ENCODE measurements around the gene NEURL3. TPM values are rescaled to one million over a fixed set of nuclear protein-coding genes. Genes with fewer than 3 reads are reported as not detected.
A peak's percentile ranks its signal among the peaks of the same experiment; 100 is the strongest.

The NEURL3 gene
- total RNA-seq, 5 donors from 2014 or later (not counting 1 experiment from before 2014, with no cell fraction given) = 0.23 TPM; not detected in 4

GRCh38 chr2:96512341-96512740, 7.2 kb upstream of the NEURL3 start:
- H3K27ac Mint-ChIP-seq = no peak overlapping the region
- no peak overlapping the region for H3K4me3 Mint-ChIP-seq
- H3K27me3 ChIP-seq (replicated peaks in 1 of 2; ENCODE audit: control insufficient read depth in 2 of 2, extremely low read depth in 1 of 2, insufficient read depth in 2 of 2, low read length in 1 of 2) = peaks cover 0 to 30% of the 10 kb centered on the region in 2 experiments
- POLR2A ChIA-PET = interaction anchor here in 1 of 2 donors (0.6 kb wide), 1 partner anchor 61 kb away, joined by 5 read pairs; no protein-coding TSS in a partner anchor
- H3K9me3 ChIP-seq = no peaks in the 10 kb centered on the region
- H3K4me1 Mint-ChIP-seq = peaks cover 9 to 16% (median 13%) of the 10 kb centered on the region in 3 donors
- no peak overlapping the region for H3K27ac ChIP-seq (ENCODE audit: low read length)
- 100% methylated on average over 2 of the region's 4 CpGs for WGBS (ENCODE audit: insufficient coverage)
- peaks cover 5 to 14% of the 10 kb centered on the region in 2 donors for H3K27me3 Mint-ChIP-seq
- no peak overlapping the region for H3K4me3 ChIP-seq (ENCODE audit: control insufficient read depth in 1 of 2, extremely low read depth in 1 of 2, low read length in 1 of 2)
- DNase-seq (peak in 1 of 35 experiments; percentile 11), ATAC-seq (replicated peaks in 1 of 4) (no peak)
- no peaks in the 10 kb centered on the region for H3K36me3 ChIP-seq (ENCODE audit: control insufficient read depth in 2 of 2, extremely low read depth in 1 of 2, insufficient read depth in 1 of 2, low read length in 1 of 2)
- peaks cover 5% of the 10 kb centered on the region for H3K36me3 Mint-ChIP-seq
- CTCF ChIA-PET = no interaction called here
- peaks cover 2 to 21% of the 10 kb centered on the region in 2 experiments for H3K4me1 ChIP-seq (ENCODE audit: control insufficient read depth in 1 of 2, extremely low read depth in 1 of 2, insufficient read depth in 2 of 2, low read length in 2 of 2)
- H3K9me3 Mint-ChIP-seq = peaks cover 0 to 5% (median 4%) of the 10 kb centered on the region in 3 donors

DNA sequence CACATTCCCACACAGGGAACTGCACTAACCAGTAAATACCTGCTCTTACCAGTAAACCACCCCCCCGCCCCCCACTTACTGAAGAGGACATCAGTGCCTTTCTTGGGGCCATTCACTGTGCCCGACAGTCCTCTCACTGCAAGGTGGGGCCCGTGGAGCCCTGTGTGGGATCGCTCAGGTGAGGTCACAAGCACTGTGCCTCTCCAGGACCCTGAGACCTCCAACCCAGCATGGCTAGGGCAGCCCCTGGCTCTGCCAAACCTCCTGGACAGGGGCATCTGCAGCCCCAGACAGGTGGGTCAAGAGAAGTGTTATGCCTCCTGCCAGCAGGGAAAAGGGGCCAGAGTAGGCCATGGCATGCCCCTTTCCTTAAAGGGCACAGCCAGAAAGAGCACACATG, 6.7 kb upstream of the NEURL3 start:
- Histone ChIP-seq H3K4me3 (ENCODE audit: control insufficient read depth in 1 of 2, extremely low read depth in 1 of 2, low read length in 1 of 2) (no peak overlapping the region), H3K36me3 (ENCODE audit: control insufficient read depth in 2 of 2, extremely low read depth in 1 of 2, insufficient read depth in 1 of 2, low read length in 1 of 2) (no peaks in the 10 kb centered on the region), H3K4me1 (ENCODE audit: control insufficient read depth in 1 of 2, extremely low read depth in 1 of 2, insufficient read depth in 2 of 2, low read length in 2 of 2) (peaks cover 2 to 21% of the 10 kb centered on the region in 2 experiments), H3K27ac (ENCODE audit: low read length) (no peak overlapping the region), H3K9me3 (no peaks in the 10 kb centered on the region), H3K27me3 (replicated peaks in 1 of 2; ENCODE audit: control insufficient read depth in 2 of 2, extremely low read depth in 1 of 2, insufficient read depth in 2 of 2, low read length in 1 of 2) (peaks cover 0 to 30% of the 10 kb centered on the region in 2 experiments)
- DNase-seq (peak in 1 of 35 experiments; percentile 14), ATAC-seq (replicated peaks in 1 of 4) (no peak)
- Mint-ChIP-seq H3K27ac (no peak overlapping the region), H3K4me1 (peaks cover 9 to 16% (median 13%) of the 10 kb centered on the region in 3 donors), H3K27me3 (peaks cover 5 to 14% of the 10 kb centered on the region in 2 donors), H3K36me3 (no peaks in the 10 kb centered on the region), H3K4me3 (no peak overlapping the region), H3K9me3 (peaks cover 0 to under 1% (median 0%) of the 10 kb centered on the region in 3 donors)
- ChIA-PET CTCF (no interaction called here), POLR2A (no interaction called here)
- WGBS (ENCODE audit: insufficient coverage) = 84% methylated on average over 3 of the region's 4 CpGs

GRCh38 chr2:96510931-96511595, 5.9 kb upstream of the NEURL3 start:
- peaks cover 5 to 14% of the 10 kb centered on the region in 2 donors for H3K27me3 Mint-ChIP-seq
- no peak for ATAC-seq (replicated peaks in 1 of 4)
- peak in 1 of 35 experiments; percentile 12 for DNase-seq
- Histone ChIP-seq H3K27ac (ENCODE audit: low read length) (no peak overlapping the region), H3K36me3 (ENCODE audit: control insufficient read depth in 2 of 2, extremely low read depth in 1 of 2, insufficient read depth in 1 of 2, low read length in 1 of 2) (no peaks in the 10 kb centered on the region), H3K9me3 (no peaks in the 10 kb centered on the region), H3K4me3 (ENCODE audit: control insufficient read depth in 1 of 2, extremely low read depth in 1 of 2, low read length in 1 of 2) (no peak overlapping the region), H3K4me1 (ENCODE audit: control insufficient read depth in 1 of 2, extremely low read depth in 1 of 2, insufficient read depth in 2 of 2, low read length in 2 of 2) (peaks cover 2 to 21% of the 10 kb centered on the region in 2 experiments), H3K27me3 (replicated peaks in 1 of 2; ENCODE audit: control insufficient read depth in 2 of 2, extremely low read depth in 1 of 2, insufficient read depth in 2 of 2, low read length in 1 of 2) (peaks cover 0 to 30% of the 10 kb centered on the region in 2 experiments)
- H3K9me3 Mint-ChIP-seq = no peaks in the 10 kb centered on the region
- no peaks in the 10 kb centered on the region for H3K36me3 Mint-ChIP-seq
- POLR2A ChIA-PET = interaction anchor here in 1 of 2 donors (0.5 kb wide), 1 partner anchor 48 kb away, joined by 4 read pairs; no protein-coding TSS in a partner anchor
- WGBS (ENCODE audit: insufficient coverage) = 86% methylated on average over 6 of the region's 6 CpGs
- H3K4me3 Mint-ChIP-seq = no peak overlapping the region
- CTCF ChIA-PET = interaction anchor here in 1 of 2 donors (1.0 kb wide), 1 partner anchor 16 kb away, joined by 3 read pairs; no protein-coding TSS in a partner anchor
- peaks cover 9 to 16% (median 13%) of the 10 kb centered on the region in 3 donors for H3K4me1 Mint-ChIP-seq
- H3K27ac Mint-ChIP-seq = no peak overlapping the region

GRCh38 chr2:96509847-96510230, 4.7 kb upstream of the NEURL3 start:
- Mint-ChIP-seq H3K36me3 (no peaks in the 10 kb centered on the region), H3K4me3 (no peak overlapping the region), H3K9me3 (no peaks in the 10 kb centered on the region), H3K27me3 (peaks cover 5 to 14% of the 10 kb centered on the region in 2 donors), H3K4me1 (peaks cover 9 to 16% (median 13%) of the 10 kb centered on the region in 3 donors), H3K27ac (peak overlapping the region in 1 of 2 donors; percentile 48)
- no CpG with 5 or more reads among the region's 11 CpGs for WGBS (ENCODE audit: insufficient coverage)
- Histone ChIP-seq H3K27me3 (replicated peaks in 1 of 2; ENCODE audit: control insufficient read depth in 2 of 2, extremely low read depth in 1 of 2, insufficient read depth in 2 of 2, low read length in 1 of 2) (peaks cover 0 to 30% of the 10 kb centered on the region in 2 experiments), H3K4me3 (ENCODE audit: control insufficient read depth in 1 of 2, extremely low read depth in 1 of 2, low read length in 1 of 2) (no peak overlapping the region), H3K4me1 (ENCODE audit: control insufficient read depth in 1 of 2, extremely low read depth in 1 of 2, insufficient read depth in 2 of 2, low read length in 2 of 2) (peaks cover 2 to 21% of the 10 kb centered on the region in 2 experiments), H3K9me3 (no peaks in the 10 kb centered on the region), H3K36me3 (ENCODE audit: control insufficient read depth in 2 of 2, extremely low read depth in 1 of 2, insufficient read depth in 1 of 2, low read length in 1 of 2) (no peaks in the 10 kb centered on the region), H3K27ac (ENCODE audit: low read length) (no peak overlapping the region)
- ChIA-PET POLR2A (no interaction called here), CTCF (no interaction called here)
- ATAC-seq (replicated peaks in 1 of 4) = no peak
- peak in 1 of 35 experiments; percentile 23 for DNase-seq

GRCh38 chr2:96509114-96509846, 4.1 kb upstream of the NEURL3 start:
- H3K4me1 ChIP-seq (ENCODE audit: control insufficient read depth in 1 of 2, extremely low read depth in 1 of 2, insufficient read depth in 2 of 2, low read length in 2 of 2) = peaks cover 2 to 21% of the 10 kb centered on the region in 2 experiments
- ChIA-PET CTCF (interaction anchor here (0.9 to 2.2 kb wide), 2 partner anchors 98 to 102 kb away, joined by 3 to 8 read pairs; no protein-coding TSS in a partner anchor), POLR2A (no interaction called here)
- H3K27me3 ChIP-seq (replicated peaks in 1 of 2; ENCODE audit: control insufficient read depth in 2 of 2, extremely low read depth in 1 of 2, insufficient read depth in 2 of 2, low read length in 1 of 2) = peaks cover 0 to 27% of the 10 kb centered on the region in 2 experiments
- no peaks in the 10 kb centered on the region for H3K9me3 Mint-ChIP-seq
- peak in 1 of 4 experiments; percentile 20 for ATAC-seq (replicated peaks in 1 of 4)
- H3K27ac ChIP-seq (ENCODE audit: low read length) = no peak overlapping the region
- peak in 15 of 35 experiments; percentile 22 to 61 (median 32) for DNase-seq
- H3K27ac Mint-ChIP-seq = no peak overlapping the region
- H3K36me3 ChIP-seq (ENCODE audit: control insufficient read depth in 2 of 2, extremely low read depth in 1 of 2, insufficient read depth in 1 of 2, low read length in 1 of 2) = no peaks in the 10 kb centered on the region
- H3K4me3 Mint-ChIP-seq = peak overlapping the region in 1 of 3 donors; percentile 47
- H3K27me3 Mint-ChIP-seq = peaks cover 5 to 14% of the 10 kb centered on the region in 2 donors
- 57% methylated on average over 17 of the region's 32 CpGs for WGBS (ENCODE audit: insufficient coverage)
- H3K36me3 Mint-ChIP-seq = no peaks in the 10 kb centered on the region
- H3K9me3 ChIP-seq = no peaks in the 10 kb centered on the region
- H3K4me1 Mint-ChIP-seq = peaks cover 9 to 16% (median 13%) of the 10 kb centered on the region in 3 donors
- no peak overlapping the region for H3K4me3 ChIP-seq (ENCODE audit: control insufficient read depth in 1 of 2, extremely low read depth in 1 of 2, low read length in 1 of 2)

- no peak overlapping the region for H3K27ac ChIP-seq (ENCODE audit: low read length)
- CTCF ChIA-PET = interaction anchor here (0.9 to 2.2 kb wide), 2 partner anchors 98 to 101 kb away, joined by 3 to 8 read pairs; no protein-coding TSS in a partner anchor
- POLR2A ChIA-PET = no interaction called here
- peak overlapping the region in 1 of 2 donors; percentile 37 for H3K4me3 ChIP-seq (ENCODE audit: control insufficient read depth in 1 of 2, extremely low read depth in 1 of 2, low read length in 1 of 2)
- no peaks in the 10 kb centered on the region for H3K9me3 ChIP-seq
- H3K9me3 Mint-ChIP-seq = no peaks in the 10 kb centered on the region
- peaks cover 0 to 30% of the 10 kb centered on the region in 2 experiments for H3K27me3 ChIP-seq (replicated peaks in 1 of 2; ENCODE audit: control insufficient read depth in 2 of 2, extremely low read depth in 1 of 2, insufficient read depth in 2 of 2, low read length in 1 of 2)
- peaks cover 9 to 16% (median 13%) of the 10 kb centered on the region in 3 donors for H3K4me1 Mint-ChIP-seq
- H3K27ac Mint-ChIP-seq = no peak overlapping the region
- ATAC-seq (replicated peaks in 1 of 4) (no peak), DNase-seq (no peak)
- no peaks in the 10 kb centered on the region for H3K36me3 ChIP-seq (ENCODE audit: control insufficient read depth in 2 of 2, extremely low read depth in 1 of 2, insufficient read depth in 1 of 2, low read length in 1 of 2)
- peaks cover 2 to 21% of the 10 kb centered on the region in 2 experiments for H3K4me1 ChIP-seq (ENCODE audit: control insufficient read depth in 1 of 2, extremely low read depth in 1 of 2, insufficient read depth in 2 of 2, low read length in 2 of 2)
- 71% methylated on average over 25 of the region's 26 CpGs for WGBS (ENCODE audit: insufficient coverage)
- H3K36me3 Mint-ChIP-seq = no peaks in the 10 kb centered on the region
- peaks cover 5 to 14% of the 10 kb centered on the region in 2 donors for H3K27me3 Mint-ChIP-seq
- peak overlapping the region in 1 of 3 donors; percentile 47 for H3K4me3 Mint-ChIP-seq
These were observed 3.5 kb upstream of the NEURL3 start for GRCh38 chr2:96508521-96509113.

All from T-cell (primary cell).